Measurements from ENCODE around the gene MAGEF1. TPM values are rescaled to one million over a fixed set of nuclear protein-coding genes. Genes with fewer than 3 reads are reported as not detected.

MAGEF1 gene
- total and polyA plus RNA-seq, 10 of the 15 experiments (the other 5 are each of a cell fraction or from before 2014, with no cell fraction given), result 2.3 to 62.2 (median 27.1) TPM

DNA sequence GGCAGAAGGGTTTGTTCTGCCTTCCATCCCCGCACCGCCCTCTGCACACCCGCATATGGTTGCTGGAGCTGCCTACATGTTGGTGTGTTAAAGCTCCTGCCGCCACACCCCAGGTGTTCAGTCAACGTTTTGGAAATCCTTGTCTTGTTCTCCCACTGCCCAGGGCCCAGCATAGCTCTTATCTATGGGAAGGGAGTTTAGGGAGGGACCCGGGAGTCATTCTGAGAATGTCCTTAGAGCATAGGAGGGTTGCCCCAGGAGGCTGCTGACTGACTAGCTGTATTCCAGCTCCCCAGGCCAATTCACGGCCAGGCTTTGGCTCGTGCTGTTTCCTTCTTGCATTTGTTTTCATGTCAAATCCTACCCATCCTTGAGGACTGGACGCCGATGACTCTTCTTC is 46.8 kb downstream of the MAGEF1 start:
- in situ Hi-C loops (cut with MboI), result no loop called here

DNA sequence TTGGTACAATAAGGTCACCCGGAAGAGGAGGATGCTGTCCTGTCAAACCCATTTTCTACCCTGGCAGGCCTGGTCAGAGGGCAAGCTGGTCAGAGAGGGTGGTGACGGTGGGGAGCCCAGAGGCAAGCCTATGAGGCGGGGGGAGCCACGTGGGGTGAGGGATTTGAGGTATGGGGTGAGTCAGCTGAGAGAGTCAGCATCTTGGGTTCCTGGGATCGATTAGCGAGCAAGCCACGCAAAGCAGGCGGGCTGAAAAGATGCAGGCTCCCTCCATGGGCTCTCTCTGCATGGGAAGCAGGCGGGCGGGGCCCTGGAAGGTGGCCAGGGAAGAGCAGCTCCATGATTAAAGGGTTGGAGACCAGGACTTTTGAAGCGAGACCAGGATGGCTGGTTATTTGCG is 48.1 kb downstream of the MAGEF1 start:
- H3K79me2 ChIP-seq (ENCODE audit: control insufficient read depth, insufficient read depth, low read length), result no peaks in the 10 kb centered on the region
- BruUV-seq (replicated peaks), result no TSS peak
- H3K4me1 ChIP-seq (ENCODE audit: control insufficient read depth, insufficient read depth, low read length), result no peaks in the 10 kb centered on the region
- DNase-seq (ENCODE audit: low read depth, low spot score) (no peak), ATAC-seq (no peak), FAIRE-seq (no peak)
- no peaks in the 10 kb centered on the region for H3K9me3 ChIP-seq (replicated peaks; ENCODE audit: control insufficient read depth, insufficient read depth, low read length)
- ChIA-PET RAD21 (ENCODE audit: unreplicated experiment) (interaction anchor here (0.6 kb wide), 1 partner anchor 33 kb away, joined by 3 read pairs; no protein-coding TSS in a partner anchor), CTCF (no interaction called here), SMC1A (ENCODE audit: uncharacterized antibody, unreplicated experiment) (no interaction called here), POLR2A (no interaction called here)
- H3K36me3 ChIP-seq (ENCODE audit: control insufficient read depth in 2 of 2, insufficient read depth in 2 of 2, low read length in 1 of 2), result no peaks in the 10 kb centered on the region
- no peak overlapping the region for H3K27ac ChIP-seq (ENCODE audit: control insufficient read depth, insufficient read depth)
- H3K27me3 ChIP-seq (replicated peaks in 1 of 2; ENCODE audit: control insufficient read depth in 2 of 2, insufficient read depth in 2 of 2, low read length in 1 of 2), result peaks cover 0 to 4% of the 10 kb centered on the region in 2 experiments; a peak in 3 of 4 replicates
- H4K20me1 ChIP-seq (ENCODE audit: control insufficient read depth, insufficient read depth), result no peaks in the 10 kb centered on the region
- 55% methylated on average over 12 of the region's 12 CpGs for WGBS (ENCODE audit: insufficient coverage, insufficient replicate concordance, low lambda C conversion rate, missing lambda C conversion rate)
- H3K9ac ChIP-seq (ENCODE audit: control insufficient read depth, insufficient read depth, low read length), result no peak overlapping the region
- intact Hi-C loops (cut with micrococcal nuclease; ENCODE audit: unreplicated experiment) (no loop called here), in situ Hi-C loops (cut with MboI) (no loop called here)
- no peak overlapping the region for H3K4me2 ChIP-seq (ENCODE audit: control insufficient read depth, insufficient read depth)
- no peak for TF ChIP-seq ZNF274 (IDR thresholded peaks at IDR 0.05; ENCODE audit: insufficient read depth, insufficient read length)
- TF ChIP-seq SREBF2 (IDR thresholded peaks at IDR 0.05; ENCODE audit: low read length), result no peak
- no peak for TF ChIP-seq SUPT20H (IDR thresholded peaks at IDR 0.05; ENCODE audit: borderline replicate concordance, control insufficient read depth, low read depth, low read length)
- TF ChIP-seq KAT2A (conservative IDR thresholded peaks at IDR 0.05; ENCODE audit: control insufficient read depth, low read depth, low read length), result no peak
- TF ChIP-seq NBN (IDR thresholded peaks at IDR 0.05), result no peak
- no peak for TF ChIP-seq RAD51 (IDR thresholded peaks at IDR 0.05)
- no peak for TF ChIP-seq POLR2A (IDR thresholded peaks at IDR 0.05; ENCODE audit: low read depth, low read length)
- TF ChIP-seq CBX5 (IDR thresholded peaks at IDR 0.05; ENCODE audit: low read depth), result no peak
- TF ChIP-seq, protein P1, sequence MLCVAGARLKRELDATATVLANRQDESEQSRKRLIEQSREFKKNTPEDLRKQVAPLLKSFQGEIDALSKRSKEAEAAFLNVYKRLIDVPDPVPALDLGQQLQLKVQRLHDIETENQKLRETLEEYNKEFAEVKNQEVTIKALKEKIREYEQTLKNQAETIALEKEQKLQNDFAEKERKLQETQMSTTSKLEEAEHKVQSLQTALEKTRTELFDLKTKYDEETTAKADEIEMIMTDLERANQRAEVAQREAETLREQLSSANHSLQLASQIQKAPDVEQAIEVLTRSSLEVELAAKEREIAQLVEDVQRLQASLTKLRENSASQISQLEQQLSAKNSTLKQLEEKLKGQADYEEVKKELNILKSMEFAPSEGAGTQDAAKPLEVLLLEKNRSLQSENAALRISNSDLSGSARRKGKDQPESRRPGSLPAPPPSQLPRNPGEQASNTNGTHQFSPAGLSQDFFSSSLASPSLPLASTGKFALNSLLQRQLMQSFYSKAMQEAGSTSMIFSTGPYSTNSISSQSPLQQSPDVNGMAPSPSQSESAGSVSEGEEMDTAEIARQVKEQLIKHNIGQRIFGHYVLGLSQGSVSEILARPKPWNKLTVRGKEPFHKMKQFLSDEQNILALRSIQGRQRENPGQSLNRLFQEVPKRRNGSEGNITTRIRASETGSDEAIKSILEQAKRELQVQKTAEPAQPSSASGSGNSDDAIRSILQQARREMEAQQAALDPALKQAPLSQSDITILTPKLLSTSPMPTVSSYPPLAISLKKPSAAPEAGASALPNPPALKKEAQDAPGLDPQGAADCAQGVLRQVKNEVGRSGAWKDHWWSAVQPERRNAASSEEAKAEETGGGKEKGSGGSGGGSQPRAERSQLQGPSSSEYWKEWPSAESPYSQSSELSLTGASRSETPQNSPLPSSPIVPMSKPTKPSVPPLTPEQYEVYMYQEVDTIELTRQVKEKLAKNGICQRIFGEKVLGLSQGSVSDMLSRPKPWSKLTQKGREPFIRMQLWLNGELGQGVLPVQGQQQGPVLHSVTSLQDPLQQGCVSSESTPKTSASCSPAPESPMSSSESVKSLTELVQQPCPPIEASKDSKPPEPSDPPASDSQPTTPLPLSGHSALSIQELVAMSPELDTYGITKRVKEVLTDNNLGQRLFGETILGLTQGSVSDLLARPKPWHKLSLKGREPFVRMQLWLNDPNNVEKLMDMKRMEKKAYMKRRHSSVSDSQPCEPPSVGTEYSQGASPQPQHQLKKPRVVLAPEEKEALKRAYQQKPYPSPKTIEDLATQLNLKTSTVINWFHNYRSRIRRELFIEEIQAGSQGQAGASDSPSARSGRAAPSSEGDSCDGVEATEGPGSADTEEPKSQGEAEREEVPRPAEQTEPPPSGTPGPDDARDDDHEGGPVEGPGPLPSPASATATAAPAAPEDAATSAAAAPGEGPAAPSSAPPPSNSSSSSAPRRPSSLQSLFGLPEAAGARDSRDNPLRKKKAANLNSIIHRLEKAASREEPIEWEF (IDR thresholded peaks at IDR 0.05; ENCODE audit: insufficient replicate concordance, low read depth, low read length), result no peak
- no peak for TF ChIP-seq ATF7 (IDR thresholded peaks at IDR 0.05; ENCODE audit: low read depth)
- no peak for TF ChIP-seq TCF3 (IDR thresholded peaks at IDR 0.05; ENCODE audit: borderline replicate concordance, insufficient read depth, low read depth, low read length)
- TF ChIP-seq RELA (IDR thresholded peaks at IDR 0.05; ENCODE audit: borderline replicate concordance, partially characterized antibody), result no peak
- TF ChIP-seq RFX5 (IDR thresholded peaks at IDR 0.05; ENCODE audit: low read depth, low read length), result no peak
- TF ChIP-seq SPI1 (IDR thresholded peaks at IDR 0.05; ENCODE audit: borderline replicate concordance, insufficient read depth, low read depth, low read length), result no peak
- no peak overlapping the region for H2AFZ ChIP-seq (ENCODE audit: control insufficient read depth, low read depth, low read length)
- H3K4me3 ChIP-seq, result no peak overlapping the region

More for the DNA sequence above, 46.8 kb downstream of the MAGEF1 start:
- ATAC-seq (no peak), DNase-seq (ENCODE audit: low read depth, low spot score) (no peak), FAIRE-seq (no peak)
- no peaks in the 10 kb centered on the region for H3K9me3 ChIP-seq (replicated peaks; ENCODE audit: control insufficient read depth, insufficient read depth, low read length)
- ChIA-PET SMC1A (ENCODE audit: uncharacterized antibody, unreplicated experiment) (no interaction called here), CTCF (interaction anchor here (1.7 kb wide), 1 partner anchor 62 kb away, joined by 5 read pairs; no protein-coding TSS in a partner anchor), RAD21 (ENCODE audit: unreplicated experiment) (no interaction called here), POLR2A (no interaction called here)
- no peak overlapping the region for H3K4me3 ChIP-seq
- H3K9ac ChIP-seq (ENCODE audit: control insufficient read depth, insufficient read depth, low read length), result no peak overlapping the region
- no peaks in the 10 kb centered on the region for H4K20me1 ChIP-seq (ENCODE audit: control insufficient read depth, insufficient read depth)
- H3K36me3 ChIP-seq (ENCODE audit: control insufficient read depth in 2 of 2, insufficient read depth in 2 of 2, low read length in 1 of 2), result no peaks in the 10 kb centered on the region
- TF ChIP-seq NRF1 (conservative IDR thresholded peaks at IDR 0.05; ENCODE audit: low read depth, low read length) (no peak), NBN (IDR thresholded peaks at IDR 0.05) (no peak), MXI1 (IDR thresholded peaks at IDR 0.05; ENCODE audit: low read depth, low read length) (no peak)
- H2AFZ ChIP-seq (ENCODE audit: control insufficient read depth, low read depth, low read length), result no peak overlapping the region
- intact Hi-C loops (cut with micrococcal nuclease; ENCODE audit: unreplicated experiment), result no loop called here
- no TSS peak for BruUV-seq (replicated peaks)
- no peaks in the 10 kb centered on the region for H3K4me1 ChIP-seq (ENCODE audit: control insufficient read depth, insufficient read depth, low read length)
- WGBS (ENCODE audit: insufficient coverage, insufficient replicate concordance, low lambda C conversion rate, missing lambda C conversion rate), result 49% methylated on average over 10 of the region's 10 CpGs
- H3K4me2 ChIP-seq (ENCODE audit: control insufficient read depth, insufficient read depth), result no peak overlapping the region
- H3K27me3 ChIP-seq (replicated peaks in 1 of 2; ENCODE audit: control insufficient read depth in 2 of 2, insufficient read depth in 2 of 2, low read length in 1 of 2), result peaks cover 0 to 4% of the 10 kb centered on the region in 2 experiments; a peak in 3 of 4 replicates
- H3K79me2 ChIP-seq (ENCODE audit: control insufficient read depth, insufficient read depth, low read length), result no peaks in the 10 kb centered on the region
- no peak overlapping the region for H3K27ac ChIP-seq (ENCODE audit: control insufficient read depth, insufficient read depth)

All from GM12878 (cell line).